Measurements from ENCODE around the gene GPC1.

The GPC1 gene

DNA sequence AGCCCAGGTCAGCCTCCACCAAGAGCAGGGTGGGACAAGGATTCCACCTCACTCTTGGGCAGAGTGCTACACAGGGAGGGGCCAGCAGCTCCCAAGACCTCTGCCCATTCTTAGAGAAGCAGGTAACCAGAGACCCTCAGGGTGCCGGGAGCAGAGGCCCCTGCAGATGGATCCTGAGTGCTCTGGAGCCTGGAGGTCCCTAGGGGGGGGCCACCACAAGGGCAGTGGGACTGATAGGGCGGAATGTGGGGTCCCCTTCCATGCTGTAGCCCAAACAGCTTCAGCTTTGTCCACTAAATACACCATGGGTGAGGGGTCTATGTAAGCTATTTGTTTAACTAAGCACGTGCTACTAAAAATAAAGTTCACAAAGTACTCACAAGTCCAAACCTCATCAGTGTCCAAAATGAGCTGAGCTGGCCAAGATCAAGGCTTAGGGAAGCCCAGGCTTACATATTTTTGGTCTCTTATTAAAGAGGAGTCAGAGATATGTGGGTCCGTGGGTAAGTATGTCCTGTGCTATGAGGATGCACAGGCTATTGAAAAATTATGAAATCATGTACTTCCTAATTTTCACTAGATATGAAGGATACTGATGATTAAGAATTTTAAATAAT, 21.5 kb upstream of the GPC1 start:
- DNase-seq, result no peak

DNA sequence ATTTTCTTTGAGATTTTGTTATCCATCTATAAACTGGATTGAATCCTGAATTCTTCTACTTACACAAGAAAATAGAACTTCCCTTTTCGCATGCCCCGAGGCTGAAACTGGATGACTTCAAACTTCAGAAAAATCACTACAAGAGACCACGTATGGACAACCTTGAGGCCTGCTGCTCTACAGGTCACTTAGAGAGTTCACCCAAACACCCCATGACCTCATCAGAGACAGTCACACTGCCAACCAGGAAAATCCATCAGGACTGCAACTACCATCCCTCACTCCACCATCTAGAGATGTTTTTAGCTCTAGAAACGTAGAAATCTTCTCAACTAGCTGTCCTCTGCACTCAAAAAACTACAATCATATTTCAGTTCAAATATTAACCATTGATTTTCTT, 18.6 kb upstream of the GPC1 start:
- no peak for DNase-seq

DNA sequence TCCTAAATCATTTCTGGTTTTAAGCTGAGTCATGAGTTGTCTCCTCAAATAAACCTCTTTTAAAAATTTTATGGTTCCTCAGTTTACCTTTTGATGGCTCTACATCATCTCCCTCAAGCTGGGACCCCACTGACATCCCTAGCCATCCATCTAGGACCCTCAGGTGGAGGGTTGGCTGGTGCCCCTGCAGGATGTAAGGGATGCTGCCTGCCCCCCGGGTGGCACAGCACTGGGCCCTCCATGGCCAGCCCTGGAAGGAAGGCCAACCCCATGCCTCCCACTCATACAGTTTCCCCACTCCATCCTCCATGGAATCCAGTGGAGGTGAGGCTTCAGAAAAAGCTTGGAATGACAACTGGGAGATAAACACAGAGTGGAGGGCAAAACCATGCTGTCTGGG, 17.2 kb upstream of the GPC1 start:
- DNase-seq, result no peak

- no peak for DNase-seq
These were observed 16.2 kb upstream of the GPC1 start for GRCh38 chr2:240419271-240419670.

DNA sequence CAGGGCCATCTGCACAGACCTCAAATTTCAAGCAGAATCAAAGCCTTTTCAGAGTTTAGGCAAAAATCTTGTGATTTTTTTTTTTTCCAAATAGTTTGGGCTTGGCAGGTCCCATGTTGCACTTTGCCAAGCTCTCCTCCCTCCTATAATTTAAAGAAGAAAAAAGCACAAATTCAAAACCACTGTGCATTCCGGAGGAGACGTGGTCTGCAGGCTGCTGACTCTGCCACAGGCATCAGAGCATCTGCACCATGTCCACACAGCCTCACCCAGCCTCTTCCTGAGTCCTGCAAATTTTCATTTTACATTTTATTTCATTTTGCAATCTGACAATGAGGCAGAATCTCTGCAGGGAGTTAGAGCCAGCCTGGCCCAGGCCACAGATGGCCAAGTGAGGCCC, 15.7 kb upstream of the GPC1 start:
- DNase-seq, result no peak

DNA sequence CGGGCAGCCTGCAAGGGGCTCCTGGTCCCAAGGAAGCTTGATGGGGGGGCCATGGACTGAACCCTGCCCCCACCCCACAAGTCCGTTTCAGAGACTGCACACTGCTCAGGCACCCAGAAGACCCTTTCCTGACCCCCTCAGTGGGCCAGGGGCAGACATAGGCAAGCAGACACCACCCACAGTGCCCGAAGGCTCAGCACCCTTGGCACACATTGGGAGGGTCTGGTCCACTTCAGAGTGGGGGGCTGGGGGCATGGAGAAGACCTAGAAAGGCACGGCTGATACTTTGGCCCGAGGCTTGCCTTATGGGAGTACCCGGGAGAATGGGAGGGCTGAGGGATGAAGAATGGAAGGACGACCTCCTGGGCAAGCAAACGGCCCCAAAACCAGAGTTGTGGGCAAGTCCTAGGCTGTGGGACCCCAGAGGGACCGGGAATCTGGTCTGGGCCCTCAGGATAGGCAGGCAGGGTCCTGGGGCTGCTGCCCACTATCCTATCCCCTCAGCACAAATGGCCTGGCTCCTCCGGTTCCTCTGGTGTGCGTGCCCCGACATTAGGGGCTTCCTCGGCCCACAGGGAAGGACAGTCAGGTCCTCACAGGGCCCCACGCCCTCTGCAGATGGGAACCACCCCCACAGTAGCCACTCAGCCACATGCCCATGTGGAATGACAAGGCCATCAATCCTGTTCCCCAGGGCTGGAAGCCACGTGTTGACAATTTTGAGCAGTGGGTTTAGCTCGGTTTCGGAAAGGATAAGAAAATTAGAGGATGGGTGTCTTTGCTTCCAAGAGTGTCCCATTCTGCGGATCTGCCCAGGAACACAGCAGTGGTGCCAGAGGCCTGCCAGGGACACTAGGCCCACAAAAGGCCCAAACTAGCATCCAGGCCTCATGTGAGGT, 15.0 kb upstream of the GPC1 start:
- DNase-seq, result no peak

DNA sequence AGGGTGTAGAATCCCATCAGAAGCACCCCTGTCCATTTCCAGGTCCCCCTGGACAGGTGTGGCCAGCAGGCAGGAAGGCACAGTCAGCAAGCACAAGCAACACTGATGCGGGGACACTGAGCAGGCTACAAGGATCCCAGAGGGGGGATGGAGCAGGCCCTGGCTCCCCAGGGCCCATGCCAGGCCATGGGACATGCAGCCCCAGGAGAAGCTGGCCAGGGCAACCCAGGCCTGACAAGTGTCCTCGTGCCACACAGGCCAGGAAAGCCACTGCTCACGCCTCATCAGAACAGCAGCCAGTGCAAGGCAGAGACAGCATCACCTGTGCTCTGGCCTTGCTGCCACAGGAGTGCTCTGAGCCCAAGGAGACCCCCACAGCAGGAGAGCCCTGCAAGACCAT, 14.1 kb upstream of the GPC1 start:
- DNase-seq, result no peak

DNA sequence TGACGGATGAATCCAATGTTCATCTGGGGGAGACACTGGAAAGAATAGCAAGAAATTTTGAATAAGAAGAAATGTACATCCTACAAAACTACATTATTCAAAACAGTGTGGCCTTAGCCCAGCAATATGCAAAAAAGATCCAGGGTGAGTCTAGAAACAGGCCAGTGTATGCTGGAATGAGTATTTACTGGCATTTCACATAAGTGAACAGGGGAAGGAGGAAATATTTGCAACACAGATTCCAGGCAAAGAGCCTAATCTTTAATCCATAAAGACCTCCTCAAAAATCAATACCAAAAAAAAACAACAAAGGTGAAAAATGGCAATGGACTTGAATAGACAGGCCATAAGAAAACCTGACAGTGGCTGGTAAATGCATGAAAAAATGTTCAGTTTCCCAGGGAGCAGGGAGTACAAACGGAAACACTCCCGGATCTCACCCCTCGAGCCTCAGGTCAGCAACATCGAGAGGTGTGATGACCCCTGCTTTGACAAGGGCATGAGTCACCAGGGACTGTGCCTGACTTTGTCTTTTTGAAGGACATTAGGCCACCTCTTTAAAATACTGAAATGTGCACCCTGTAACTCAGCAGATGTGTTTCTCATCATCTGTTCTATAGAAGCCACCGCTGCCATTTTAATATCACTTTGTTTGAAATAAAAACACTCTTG, 12.7 kb upstream of the GPC1 start:
- DNase-seq, result no peak

DNA sequence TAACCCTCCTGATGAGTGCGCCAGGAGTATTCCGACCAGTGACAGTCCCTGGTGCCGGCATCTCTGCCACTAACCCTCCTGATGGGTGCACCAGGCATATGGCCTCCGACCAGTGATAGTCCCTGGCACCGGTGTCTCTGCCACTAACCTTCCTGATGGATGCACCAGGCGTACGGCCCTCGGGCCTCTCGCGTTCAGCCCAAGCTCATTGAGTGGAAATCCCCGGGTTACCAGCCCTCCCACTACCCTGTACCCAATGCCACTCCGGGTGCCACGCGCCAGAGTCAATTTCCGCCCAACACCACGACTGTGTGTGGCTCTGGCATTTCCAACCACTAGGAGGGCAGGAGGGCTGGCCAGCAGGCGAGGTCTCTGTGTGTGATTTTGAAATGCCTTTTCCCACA, 11.7 kb upstream of the GPC1 start:
- DNase-seq, result no peak

DNA sequence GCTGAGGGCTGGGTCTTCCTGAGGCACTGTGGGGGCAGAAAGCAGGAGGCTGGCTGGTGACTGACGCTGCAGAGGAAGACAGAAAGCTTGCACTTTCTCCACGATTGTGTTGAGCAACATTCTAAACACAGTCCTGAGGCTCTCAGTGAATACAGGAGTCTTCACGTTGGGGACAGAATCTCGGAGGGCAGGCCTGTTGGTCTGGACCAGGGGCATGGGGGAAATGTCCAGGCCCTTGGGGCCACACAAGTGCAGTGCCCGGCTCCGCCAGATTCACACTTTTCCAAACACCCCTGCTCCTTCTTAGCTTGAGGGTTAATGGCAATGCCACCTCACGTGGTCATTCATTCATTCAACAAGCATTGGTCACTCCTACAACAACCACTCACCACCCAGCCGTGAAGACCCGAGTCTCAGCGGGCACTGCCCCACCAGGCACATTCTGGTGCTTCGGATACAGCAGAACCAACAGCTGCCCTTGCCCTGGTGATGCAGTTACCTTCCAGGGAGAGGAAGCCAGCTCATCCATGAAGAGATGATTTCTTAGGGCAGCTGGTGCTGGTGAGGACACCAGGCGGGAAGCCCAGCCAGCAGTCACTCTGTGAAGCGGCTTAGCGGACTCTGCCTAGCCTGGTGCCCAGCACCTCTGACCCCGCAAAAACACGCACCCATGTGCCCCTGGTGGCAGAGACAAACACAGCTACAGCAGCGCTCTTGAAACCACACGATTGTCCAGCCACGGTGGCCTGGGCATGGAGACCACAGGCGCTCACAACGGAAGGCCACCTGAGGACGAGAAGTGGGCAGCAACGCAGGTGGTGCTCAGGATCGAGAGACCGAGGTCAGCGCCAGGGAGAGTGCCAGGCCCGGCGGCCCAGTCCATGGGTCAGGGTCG, 10.9 kb upstream of the GPC1 start:
- DNase-seq, result no peak

DNA sequence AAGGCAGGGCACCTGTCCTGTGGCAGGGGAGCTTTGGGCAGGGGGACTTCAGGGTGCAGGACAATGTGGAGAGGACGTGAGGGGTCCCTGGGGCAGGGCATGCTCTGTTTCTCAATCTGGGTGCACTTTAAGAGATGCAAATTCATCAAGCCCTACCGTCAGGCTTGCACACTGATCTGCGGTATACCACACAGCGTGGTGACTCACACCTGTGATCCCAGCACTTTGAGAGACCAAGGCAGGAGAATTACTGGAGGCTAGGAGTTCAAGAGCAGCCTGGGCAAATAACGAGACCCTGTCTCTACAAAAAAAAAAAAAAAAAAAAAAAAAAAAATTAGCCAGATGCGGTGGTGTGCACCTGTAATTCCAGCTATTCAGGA, 10.2 kb upstream of the GPC1 start:
- no peak for DNase-seq

DNA sequence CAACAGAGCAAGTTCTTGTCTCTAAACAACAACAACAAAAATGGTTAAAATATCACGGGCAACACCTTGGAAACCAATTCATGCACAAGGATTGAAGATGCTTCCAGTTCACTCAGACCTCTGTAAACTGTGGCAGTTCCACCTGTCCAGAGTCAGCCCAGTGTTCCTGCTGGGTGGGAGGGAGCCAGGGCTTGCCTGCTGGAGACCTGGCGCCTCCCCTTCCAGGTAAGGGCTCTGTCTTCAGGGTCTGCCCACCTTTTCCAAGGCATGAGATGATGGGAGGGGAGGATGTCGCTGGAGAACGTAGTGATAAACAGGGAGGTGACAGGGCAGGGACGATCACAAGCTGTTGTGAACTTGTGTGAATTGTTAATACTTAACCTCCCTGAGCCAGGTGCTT, 9.8 kb upstream of the GPC1 start:
- DNase-seq, result no peak

DNA sequence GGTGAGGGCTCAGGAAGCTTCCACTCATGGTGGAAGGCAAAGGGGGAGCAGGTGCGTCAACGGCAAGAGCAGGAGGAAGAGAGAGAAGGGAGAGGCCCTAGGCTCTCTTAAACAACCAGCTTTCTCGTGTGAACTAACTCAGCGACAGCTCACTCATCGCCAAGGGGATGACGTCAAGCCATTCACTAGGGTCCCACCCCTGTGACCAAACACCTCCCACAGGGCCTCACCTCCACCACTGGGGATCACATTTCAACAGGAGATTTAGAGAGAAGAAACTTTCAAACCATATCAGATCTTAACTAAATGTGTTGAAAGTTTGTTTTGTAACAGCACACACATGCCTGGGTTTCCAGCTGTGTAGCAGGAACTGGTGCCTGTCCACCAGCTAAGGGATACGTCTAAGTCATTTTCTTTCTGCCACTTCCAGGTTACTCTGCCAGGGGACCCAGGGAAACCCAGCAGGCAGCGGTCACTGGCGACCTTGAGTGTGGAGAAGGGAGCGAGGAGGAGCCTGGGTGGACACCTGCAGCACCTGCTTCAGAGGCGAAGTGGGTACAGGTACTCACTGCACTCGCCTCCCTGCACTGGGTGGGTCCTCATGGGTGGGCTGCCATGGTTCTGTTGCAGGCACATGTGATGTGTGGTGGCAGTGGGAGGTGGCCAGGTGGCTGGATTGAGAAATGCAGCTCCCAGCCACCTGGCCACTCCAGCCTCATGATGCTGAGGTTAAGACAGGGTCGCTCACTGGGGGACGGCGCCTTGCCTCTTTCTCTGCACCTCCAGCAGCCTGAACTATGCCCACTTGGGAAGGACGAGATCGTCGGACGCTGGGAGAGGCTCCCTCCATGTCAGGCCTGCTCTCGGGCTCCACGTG, 8.4 kb upstream of the GPC1 start:
- DNase-seq, result no peak

DNA sequence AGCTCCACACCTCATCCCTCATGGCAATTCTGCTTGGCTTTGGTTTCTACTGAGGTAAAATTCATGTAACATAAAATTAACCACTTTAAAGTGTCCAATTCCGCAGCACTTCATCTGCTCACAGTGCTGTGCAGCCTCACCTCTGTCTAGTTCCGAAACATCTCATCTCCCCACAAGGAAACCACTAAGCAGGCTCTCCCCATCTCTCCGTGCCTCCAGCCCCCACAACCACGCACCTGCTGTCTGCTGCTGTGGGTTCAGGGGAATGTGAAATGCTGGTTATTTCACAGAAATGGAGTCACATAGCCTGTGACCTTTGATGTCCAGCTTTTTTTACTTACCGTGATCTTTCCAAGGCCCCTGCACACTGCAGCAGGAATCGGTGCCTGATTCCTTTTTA, 7.7 kb upstream of the GPC1 start:
- DNase-seq, result no peak

GRCh38 chr2:240428245-240428644, 7.2 kb upstream of the GPC1 start:
- DNase-seq, result no peak

DNA sequence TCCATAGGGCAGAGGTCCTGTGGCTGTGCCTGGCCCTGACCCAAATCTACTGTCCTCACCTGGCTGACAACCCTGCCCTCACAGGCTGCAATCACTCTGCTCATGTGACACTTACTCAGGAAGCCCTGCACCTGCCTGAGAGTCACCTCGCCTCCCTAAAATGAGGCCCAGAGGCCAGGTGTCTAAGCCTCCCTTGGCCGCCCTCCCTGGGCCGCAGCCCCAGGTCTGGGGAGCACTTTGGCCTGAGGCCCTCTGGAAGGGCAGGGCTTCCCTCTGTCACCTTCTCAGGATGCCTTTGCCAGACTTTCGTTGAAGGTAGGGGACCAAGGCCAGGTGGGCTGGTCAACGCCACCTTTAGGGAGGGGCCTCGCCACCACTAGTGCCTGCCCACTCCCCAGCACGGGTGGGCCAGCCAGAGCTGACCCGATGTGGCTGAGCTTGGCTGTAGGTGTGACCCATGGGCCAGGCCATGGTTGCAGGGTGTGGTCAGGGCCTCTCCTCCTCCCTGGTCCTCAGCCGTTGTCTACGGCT, 6.1 kb upstream of the GPC1 start:
- no peak for DNase-seq

- no peak for DNase-seq
These were observed 5.5 kb upstream of the GPC1 start for GRCh38 chr2:240429872-240430491.

DNA sequence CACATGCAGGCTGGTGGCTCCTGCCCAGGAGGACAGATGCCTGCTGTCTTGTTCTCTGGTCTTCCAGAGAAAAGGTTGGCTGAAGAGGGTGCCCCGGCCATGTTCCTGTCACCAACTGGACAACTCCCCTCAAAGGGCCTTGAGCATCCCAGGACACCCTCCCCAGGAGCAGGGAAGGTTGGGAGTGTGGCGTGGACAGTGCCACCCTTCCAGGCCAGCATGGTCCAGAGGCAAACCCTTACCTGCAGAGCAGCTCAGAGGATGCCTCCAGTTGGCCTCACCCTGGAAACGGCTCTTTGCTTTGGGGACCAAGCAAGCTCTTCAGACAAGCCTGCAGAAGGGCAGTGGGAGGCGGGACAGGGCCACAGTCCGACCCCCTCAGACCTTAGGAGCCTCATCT, 4.9 kb upstream of the GPC1 start:
- DNase-seq, result no peak

DNA sequence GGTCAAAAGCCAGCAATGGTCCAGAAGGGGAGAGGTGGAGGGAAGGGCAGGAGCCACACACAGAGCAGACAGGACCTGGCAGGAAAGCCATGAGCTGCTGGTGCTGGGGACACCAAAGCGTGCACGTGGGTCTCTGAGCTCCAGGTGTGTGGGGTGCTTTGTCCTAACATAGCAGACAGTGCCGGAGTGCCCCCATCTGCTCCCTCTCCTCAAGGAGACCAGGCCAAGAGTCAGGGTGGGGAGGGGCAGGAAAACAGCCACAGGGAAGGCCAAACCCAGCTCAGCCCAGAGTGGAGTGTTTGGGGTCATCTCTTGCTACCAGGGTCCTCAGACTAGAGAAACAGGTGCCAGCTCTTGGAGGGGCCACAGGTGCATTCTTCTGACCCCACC, 4.2 kb upstream of the GPC1 start:
- DNase-seq, result no peak

DNA sequence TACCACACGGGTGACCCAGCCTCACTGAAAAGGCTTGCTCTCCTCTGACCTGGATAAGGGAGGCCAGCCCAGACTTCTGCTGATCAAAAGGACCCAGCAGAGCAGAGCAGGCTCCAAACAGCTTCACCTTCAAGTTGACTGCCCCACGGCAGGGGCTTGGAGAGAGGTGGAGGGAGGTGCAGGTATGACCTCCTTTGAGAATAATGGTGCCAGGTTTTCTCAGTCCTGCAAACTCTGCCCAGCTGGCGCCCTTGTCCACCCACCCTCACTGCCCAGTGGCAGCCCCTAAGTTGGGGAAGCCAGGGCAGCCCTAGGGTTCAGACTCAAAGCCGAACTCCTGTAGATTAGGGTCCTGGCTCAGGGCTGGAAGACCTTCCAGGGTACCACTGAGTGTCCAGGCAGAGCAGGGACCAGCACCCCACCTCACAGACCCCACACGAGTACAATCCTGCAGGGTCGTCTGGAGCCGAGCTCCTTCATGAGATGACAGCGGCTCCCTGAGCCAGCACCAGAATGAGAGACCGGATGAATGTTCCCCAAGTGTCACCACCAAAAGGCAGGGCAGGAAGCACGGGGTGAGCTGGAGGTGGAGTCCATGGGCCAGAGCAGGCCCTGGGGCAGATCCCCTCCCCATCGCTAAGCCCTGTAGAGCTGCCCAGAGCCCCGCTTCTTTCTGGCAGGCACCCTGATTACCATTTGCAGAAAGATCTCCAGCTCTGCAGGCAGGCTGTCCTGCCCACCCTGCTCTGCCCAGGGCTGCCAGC, 3.6 kb upstream of the GPC1 start:
- DNase-seq, result no peak

- no peak for DNase-seq
These were observed 3.0 kb upstream of the GPC1 start for GRCh38 chr2:240432430-240432819.

All from amniotic stem cell (primary cell).